Erythroblast (primary cell): Measurements from ENCODE around the gene NDUFA5.

ENCODE experiments used
- GATA1 ChIP-seq: IDR thresholded peaks from 2 replicates; pipeline ENCODE4 v1.6.1; 2011; ENCODE audit warnings: low read depth, mild to moderate bottlenecking, control low read depth, low read length, moderate library complexity
- POLR2A ChIP-seq: IDR thresholded peaks from 2 replicates; pipeline ENCODE4 v1.6.1; 2011; ENCODE audit warnings: mild to moderate bottlenecking, low read length

GRCh38 chr7:123557398-123558288, at the start of gene NDUFA5:
- TF ChIP-seq POLR2A (peak; percentile 91), GATA1 (no peak)
